IMR-90 (cell line): ENCODE measurements around the gene KICS2. TPM values are rescaled to one million over a fixed set of nuclear protein-coding genes. Genes with fewer than 3 reads are reported as not detected.

Experiments used
- ATAC-seq: fragments of 200-7000 bp; cut with Tn5 transposase; 2 replicates; pipeline ENCODE4 v1.9.1; 2020; ENCODE audit warnings: low read depth, mild to moderate bottlenecking, moderate library complexity
- BruUV-seq: library from RNA; stranded (reverse); fragments of 400-500 nt; replicated peaks from 2 replicates; lab custom pipeline; 2021; lab: Mats Ljungman, UMichigan
- CTCF ChIA-PET: fragments of 300-600 bp; formaldehyde crosslinking; extraction: SDS; loops from one replicate; lab custom pipeline; 2021; ENCODE audit warnings: antibody characterized with exemption; lab: Yijun Ruan, JAX
- POLR2A ChIA-PET: fragments of 300-600 bp; sonication (Branson Sonifier 250); formaldehyde crosslinking; loops from one replicate; lab custom pipeline; 2022; ENCODE audit warnings: antibody characterized with exemption; ENCODE audit not compliant: unreplicated experiment; lab: Charles Lee
- DNase-seq: peaks from one replicate; pipeline ENCODE4 v3.0.0; 2013
- H2AFZ ChIP-seq: replicated peaks from 2 replicates; pipeline ENCODE3; 2013; ENCODE audit warnings: low read length, mild to moderate bottlenecking; ENCODE audit not compliant: poor library complexity
- H2AK5ac ChIP-seq: 2 replicates; pipeline ENCODE4 v1.6.1; 2013; ENCODE audit warnings: low read depth, low read length, inconsistent platforms
- H2AK9ac ChIP-seq: replicated peaks from 2 replicates; pipeline ENCODE3; 2013; ENCODE audit warnings: mild to moderate bottlenecking, low read depth, low read length, moderate library complexity; ENCODE audit not compliant: poor library complexity
- H2BK120ac ChIP-seq: 2 replicates; pipeline ENCODE4 v1.6.1; 2013; ENCODE audit warnings: low read depth, low read length, inconsistent platforms
- H2BK15ac ChIP-seq: 3 replicates; pipeline ENCODE4 v1.6.1; 2013; ENCODE audit warnings: low read depth, low read length, inconsistent platforms
- H2BK20ac ChIP-seq: 2 replicates; pipeline ENCODE4 v1.6.1; 2013; ENCODE audit warnings: low read depth, mild to moderate bottlenecking, inconsistent platforms, low read length, moderate library complexity
- H2BK5ac ChIP-seq: 2 replicates; pipeline ENCODE4 v1.6.1; 2013; ENCODE audit warnings: mild to moderate bottlenecking, low read depth, low read length, inconsistent platforms; ENCODE audit not compliant: poor library complexity, severe bottlenecking
- H3K14ac ChIP-seq: replicated peaks from 2 replicates; pipeline ENCODE4 v1.6.1; 2013; ENCODE audit warnings: low read depth, low read length, inconsistent platforms
- H3K18ac ChIP-seq: 2 replicates; pipeline ENCODE4 v1.6.1; 2013; ENCODE audit warnings: low read depth, low read length, control low read depth
- H3K23ac ChIP-seq: 2 replicates; pipeline ENCODE4 v1.6.1; 2013; ENCODE audit warnings: low read depth, low read length, inconsistent platforms
- H3K27ac ChIP-seq: 2 replicates; pipeline ENCODE4 v1.5.1; 2013; ENCODE audit warnings: mild to moderate bottlenecking, control low read depth, low read length; ENCODE audit not compliant: insufficient read depth
- H3K27me3 ChIP-seq: 2 replicates; pipeline ENCODE4 v1.6.1; 2013; ENCODE audit warnings: low read length; ENCODE audit not compliant: control insufficient read depth, insufficient read depth
- H3K36me3 ChIP-seq: 2 replicates; pipeline ENCODE4 v1.6.1; 2013; ENCODE audit warnings: low read length, mixed read lengths; ENCODE audit not compliant: control insufficient read depth, insufficient read depth
- H3K4ac ChIP-seq: 2 replicates; pipeline ENCODE4 v1.6.1; 2013; ENCODE audit warnings: low read depth, low read length, inconsistent platforms
- H3K4me1 ChIP-seq: 2 replicates; pipeline ENCODE4 v1.6.1; 2013; ENCODE audit warnings: low read length, mixed read lengths; ENCODE audit not compliant: control insufficient read depth, insufficient read depth
- H3K4me2 ChIP-seq: 2 replicates; pipeline ENCODE4 v1.6.1; 2013; ENCODE audit warnings: low read depth, mild to moderate bottlenecking, control low read depth, low read length, moderate library complexity
- H3K4me3 ChIP-seq: 2 replicates; pipeline ENCODE4 v1.5.1; 2013; ENCODE audit warnings: low read depth, mild to moderate bottlenecking, control low read depth, low read length, moderate library complexity; ENCODE audit not compliant: insufficient read depth
- H3K56ac ChIP-seq: 2 replicates; pipeline ENCODE4 v1.6.1; 2013; ENCODE audit warnings: low read length, inconsistent platforms; ENCODE audit not compliant: insufficient read depth; ENCODE audit errors: extremely low read depth
- H3K79me1 ChIP-seq, 2 experiments: 2 replicates each; pipeline ENCODE4 v1.6.1; 2013; ENCODE audit warnings: low read length in 2 of 2, inconsistent platforms in 1 of 2, low read depth in 1 of 2
- H3K9ac ChIP-seq: 2 replicates; pipeline ENCODE4 v1.6.1; 2013; ENCODE audit warnings: low read depth, low read length, control low read depth
- H3K9me1 ChIP-seq: 2 replicates; pipeline ENCODE4 v1.6.1; 2013; ENCODE audit warnings: low read length, inconsistent platforms; ENCODE audit not compliant: insufficient read depth
- H3K9me3 ChIP-seq: 2 replicates; pipeline ENCODE4 v1.6.1; 2013; ENCODE audit warnings: low read length; ENCODE audit not compliant: control insufficient read depth, insufficient read depth
- H4K20me1 ChIP-seq: 2 replicates; pipeline ENCODE4 v1.6.1; 2013; ENCODE audit warnings: low read length, inconsistent platforms; ENCODE audit not compliant: insufficient read depth
- H4K5ac ChIP-seq: 2 replicates; pipeline ENCODE4 v1.6.1; 2013; ENCODE audit warnings: mild to moderate bottlenecking, low read depth, low read length, control low read depth
- H4K8ac ChIP-seq, 2 experiments: 2 replicates each; pipeline ENCODE4 v1.6.1; 2013; ENCODE audit warnings: low read depth in 2 of 2, low read length in 2 of 2, control low read depth in 1 of 2, inconsistent platforms in 1 of 2
- H4K91ac ChIP-seq: 2 replicates; pipeline ENCODE4 v1.6.1; 2013; ENCODE audit warnings: low read depth, low read length, inconsistent platforms; ENCODE audit not compliant: insufficient read depth
- CEBPB ChIP-seq: IDR thresholded peaks from 2 replicates; pipeline ENCODE4 v1.6.1; 2012; ENCODE audit warnings: low read depth, low read length, improper control_type of control experiment
- MAZ ChIP-seq: IDR thresholded peaks from 2 replicates; pipeline ENCODE4 v1.6.1; 2012; ENCODE audit warnings: low read depth, mild to moderate bottlenecking, low read length, improper control_type of control experiment, moderate library complexity, borderline replicate concordance
- POLR2A ChIP-seq: IDR thresholded peaks from 2 replicates; pipeline ENCODE4 v1.6.1; 2012; ENCODE audit warnings: mild to moderate bottlenecking, low read depth, low read length
- RAD21 ChIP-seq: IDR thresholded peaks from 2 replicates; pipeline ENCODE4 v1.6.1; 2012; ENCODE audit warnings: low read length, improper control_type of control experiment
- SMC3 ChIP-seq: fragments of 150-350 bp; IDR thresholded peaks from 2 replicates; pipeline ENCODE4 v1.6.1; 2016; ENCODE audit warnings: low read depth, mild to moderate bottlenecking, antibody characterized with exemption, low read length, moderate library complexity
- WGBS, 2 experiments: methylation state at CpG; one replicate each; pipeline versions ENCODE4 v1.1.5 to v1.1.7; 2013; ENCODE audit warnings: missing lambda C conversion rate in 2 of 2; ENCODE audit not compliant: insufficient read length in 1 of 2; ENCODE audit errors: extremely low coverage in 2 of 2; 5-methylcytosine and 5-hydroxymethylcytosine counted together
- dilution Hi-C: fragments of 300-500 bp; cut with HindIII; formaldehyde crosslinking; loops from one replicate; pipeline ENCODE4 v1.14.3; 2018; ENCODE audit warnings: low sequenced_read_pairs; ENCODE audit not compliant: unreplicated experiment
- in situ Hi-C: fragments of 300-500 bp; cut with MboI; formaldehyde crosslinking; loops from 3 replicates; pipeline ENCODE4 v1.14.3; 2019; ENCODE audit warnings: low sequenced_read_pairs, inconsistent platforms, mixed read lengths
- intact Hi-C: fragments of 100-400 bp; cut with micrococcal nuclease; formaldehyde crosslinking; loops from 2 replicates; pipeline ENCODE4 v1.10.0; 2022
- polyA plus RNA-seq, 3 experiments: library from polyadenylated mRNA; depleted of rRNA; stranded (reverse); fragments of >200 nt; gene quantifications; 2 replicates each; pipeline ENCODE4 v1.2.3, GENCODE V29; 2012; ENCODE audit warnings: low replicate concordance in 1 of 3
- total RNA-seq: library from RNA; depleted of rRNA; stranded (reverse); fragments of >200 nt; gene quantifications from 2 replicates; pipeline ENCODE4 v1.2.3, GENCODE V29; 2012
- TF ChIP-seq, protein P1 (sequence below): fragments of 150-350 bp; IDR thresholded peaks from 2 replicates; pipeline ENCODE4 v1.6.1; 2017; ENCODE audit warnings: mild to moderate bottlenecking, antibody characterized with exemption, low read length, low read depth

The KICS2 gene
- total and polyA plus RNA-seq, 2 of the 4 experiments (the other 2 are of a cell fraction): 2.4 to 6.1 TPM

- no peak overlapping the region for H3K27ac ChIP-seq
- H3K4me2 ChIP-seq: no peak overlapping the region
- H4K8ac ChIP-seq: no peak overlapping the region
- no peaks in the 10 kb centered on the region for H3K79me1 ChIP-seq
- H3K36me3 ChIP-seq: no peaks in the 10 kb centered on the region
- H4K20me1 ChIP-seq: no peaks in the 10 kb centered on the region
- no peak overlapping the region for H3K4me3 ChIP-seq
- ChIA-PET CTCF (interaction anchor here (0.7 kb wide), 1 partner anchor 133 kb away, joined by 3 read pairs; no protein-coding TSS in a partner anchor), POLR2A (no interaction called here)
- no peak overlapping the region for H4K91ac ChIP-seq
- no peak overlapping the region for H3K14ac ChIP-seq
- DNase-seq (no peak), ATAC-seq (no peak)
- no peak overlapping the region for H3K56ac ChIP-seq
- no peak overlapping the region for H3K23ac ChIP-seq
- H3K18ac ChIP-seq: no peak overlapping the region
- H2AK5ac ChIP-seq: 0 out of 2 replicates have a peak overlapping the region, but pooled peaks have one; percentile 39
- 0 out of 2 replicates have a peak, but pooled peaks cover 3% of the 10 kb centered on the region for H3K9me1 ChIP-seq
- peaks cover 3% of the 10 kb centered on the region; the same call in 1 of the 2 replicates for H3K4me1 ChIP-seq
- no TSS peak for BruUV-seq
- TF ChIP-seq RAD21 (no peak), SMC3 (no peak), MAZ (no peak), POLR2A (no peak), CEBPB (no peak)
- TF ChIP-seq, protein P1, sequence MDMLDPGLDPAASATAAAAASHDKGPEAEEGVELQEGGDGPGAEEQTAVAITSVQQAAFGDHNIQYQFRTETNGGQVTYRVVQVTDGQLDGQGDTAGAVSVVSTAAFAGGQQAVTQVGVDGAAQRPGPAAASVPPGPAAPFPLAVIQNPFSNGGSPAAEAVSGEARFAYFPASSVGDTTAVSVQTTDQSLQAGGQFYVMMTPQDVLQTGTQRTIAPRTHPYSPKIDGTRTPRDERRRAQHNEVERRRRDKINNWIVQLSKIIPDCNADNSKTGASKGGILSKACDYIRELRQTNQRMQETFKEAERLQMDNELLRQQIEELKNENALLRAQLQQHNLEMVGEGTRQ: no peak
- H3K9ac ChIP-seq: no peak overlapping the region
- in situ Hi-C loops: no loop called here
- no peak overlapping the region for H2AFZ ChIP-seq
- H2BK15ac ChIP-seq: no peak overlapping the region
- H3K4ac ChIP-seq: no peak overlapping the region
- H3K9me3 ChIP-seq: no peaks in the 10 kb centered on the region
- H2AK9ac ChIP-seq: no peak overlapping the region
- no peak overlapping the region for H2BK120ac ChIP-seq
- dilution Hi-C loops: loop anchor here (25.0 kb wide), 1 partner anchor 416 kb away; the partner anchor contains the start of gene SRGAP1
- H2BK20ac ChIP-seq: peak overlapping the region; percentile 33; the same call in 1 of the 2 replicates
- no peak overlapping the region for H2BK5ac ChIP-seq
- intact Hi-C loops: loop anchor here (5.0 to 10.0 kb wide), 2 partner anchors 171 to 339 kb away; no protein-coding TSS in a partner anchor
- no peak overlapping the region for H4K5ac ChIP-seq
- no peaks in the 10 kb centered on the region for H3K27me3 ChIP-seq
- WGBS, 2 experiments: no CpG with 5 or more reads among the region's 1 CpG
These were observed 31.3 kb upstream of the KICS2 start for GRCh38 chr12:64253356-64253755.
